Lower lobe of right lung (tissue), 2 donors: ENCODE data around the gene DPYSL4. TPM values are rescaled to one million over a fixed set of nuclear protein-coding genes. Genes with fewer than 3 reads are reported as not detected.

Experiments used
- ATAC-seq, 2 donors: fragments of 200-7000 bp; cut with Tn5 transposase; one replicate each; pipeline ENCODE4 v1.9.1; 2020 to 2022; ENCODE audit warnings: mild to moderate bottlenecking in 2 of 2, moderate library complexity in 2 of 2
- DNase-seq: peaks from one replicate; pipeline ENCODE4 v3.0.0-alpha.2; 2020
- H3K27ac ChIP-seq: fragments of 200-600 bp; one replicate; pipeline ENCODE4 v1.8.0; 2022
- H3K27me3 ChIP-seq: fragments of 200-600 bp; one replicate; pipeline ENCODE4 v1.8.0; 2022; ENCODE audit warnings: low read depth
- H3K36me3 ChIP-seq: fragments of 200-600 bp; one replicate; pipeline ENCODE4 v1.8.0; 2022; ENCODE audit warnings: mild to moderate bottlenecking
- H3K4me1 ChIP-seq: fragments of 200-600 bp; one replicate; pipeline ENCODE4 v1.8.0; 2022
- H3K4me3 ChIP-seq: fragments of 200-600 bp; one replicate; pipeline ENCODE4 v1.8.0; 2022; ENCODE audit warnings: mild to moderate bottlenecking
- H3K9me3 ChIP-seq: fragments of 200-600 bp; one replicate; pipeline ENCODE4 v1.8.0; 2022
- CTCF ChIP-seq: fragments of 200-600 bp; IDR thresholded peaks from one replicate; pipeline ENCODE4 v1.8.0; 2022; ENCODE audit warnings: antibody characterized with exemption, mild to moderate bottlenecking
- intact Hi-C: fragments of 100-400 bp; cut with DNase I; formaldehyde crosslinking; loops from one replicate; pipeline ENCODE4 v1.11.0; 2022
- total RNA-seq: library from RNA; stranded (reverse); fragmentation: NEBNext Ultra II Directional; extraction: Animal tissue kit (Norgen Biotek cat#: 25700); gene quantifications from one replicate; pipeline ENCODE4 v1.2.1, GENCODE V29; 2021
- donor health status: DM: no; HTN: yes; CAD: no; lungs with severe emphysema.

Gene DPYSL4
- total RNA-seq, 1 donor from 2014 or later: 2.1 TPM

GRCh38 chr10:132140167-132140925 lies 46.4 kb upstream of the DPYSL4 start:
- Histone ChIP-seq H3K27me3 (peaks cover 26% of the 10 kb centered on the region), H3K4me1 (no peaks in the 10 kb centered on the region), H3K9me3 (no peaks in the 10 kb centered on the region), H3K4me3 (no peak overlapping the region), H3K36me3 (no peaks in the 10 kb centered on the region), H3K27ac (no peak overlapping the region)
- no peak for TF ChIP-seq CTCF
- no peak for ATAC-seq
- DNase-seq: peak; percentile 32
- intact Hi-C loops: loop anchor here (10.0 kb wide), 1 partner anchor 256 kb away; no protein-coding TSS in a partner anchor

GRCh38 chr10:132141076-132141475 lies 45.7 kb upstream of the DPYSL4 start:
- ATAC-seq: no peak
- intact Hi-C loops: loop anchor here (10.0 kb wide), 1 partner anchor 256 kb away; no protein-coding TSS in a partner anchor
- no peak for TF ChIP-seq CTCF
- Histone ChIP-seq H3K36me3 (no peaks in the 10 kb centered on the region), H3K9me3 (no peaks in the 10 kb centered on the region), H3K4me3 (no peak overlapping the region), H3K4me1 (no peaks in the 10 kb centered on the region), H3K27me3 (peaks cover 26% of the 10 kb centered on the region), H3K27ac (no peak overlapping the region)
- DNase-seq: peak; percentile 23

- intact Hi-C loops: loop anchor here (10.0 kb wide), 1 partner anchor 257 kb away; no protein-coding TSS in a partner anchor
- ATAC-seq (peak in 1 of 2 donors; percentile 2), DNase-seq (peak; percentile 39)
These were observed 45.0 kb upstream of the DPYSL4 start for GRCh38 chr10:132141526-132142395.

GRCh38 chr10:132142396-132143161 lies 44.2 kb upstream of the DPYSL4 start:
- Histone ChIP-seq H3K4me3 (no peak overlapping the region), H3K4me1 (no peaks in the 10 kb centered on the region), H3K9me3 (no peaks in the 10 kb centered on the region), H3K27me3 (peaks cover 26% of the 10 kb centered on the region), H3K27ac (no peak overlapping the region), H3K36me3 (no peaks in the 10 kb centered on the region)
- TF ChIP-seq CTCF: peak; percentile 83
- intact Hi-C loops: loop anchor here (10.0 kb wide), 1 partner anchor 258 kb away; no protein-coding TSS in a partner anchor
- DNase-seq (peak; percentile 47), ATAC-seq (peak; percentile 72 to 75)

More at GRCh38 chr10:132141526-132142395, 45.0 kb upstream of the DPYSL4 start:
- no peaks in the 10 kb centered on the region for H3K36me3 ChIP-seq
- no peak overlapping the region for H3K4me3 ChIP-seq
- no peaks in the 10 kb centered on the region for H3K4me1 ChIP-seq
- no peak for TF ChIP-seq CTCF
- H3K9me3 ChIP-seq: no peaks in the 10 kb centered on the region
- H3K27ac ChIP-seq: no peak overlapping the region
- H3K27me3 ChIP-seq: peaks cover 26% of the 10 kb centered on the region

- Histone ChIP-seq H3K4me1 (no peaks in the 10 kb centered on the region), H3K27ac (no peak overlapping the region), H3K4me3 (no peak overlapping the region), H3K9me3 (no peaks in the 10 kb centered on the region), H3K27me3 (peaks cover 26% of the 10 kb centered on the region), H3K36me3 (no peaks in the 10 kb centered on the region)
- no peak for ATAC-seq
- intact Hi-C loops: loop anchor here (10.0 kb wide), 1 partner anchor 258 kb away; no protein-coding TSS in a partner anchor
- no peak for TF ChIP-seq CTCF
- no peak for DNase-seq
These were observed 43.6 kb upstream of the DPYSL4 start for GRCh38 chr10:132143162-132143561.
